DND-41 (cell line): ENCODE data around the gene OPCML.

Experiments
- CTCF ChIP-seq: IDR thresholded peaks from 2 replicates; pipeline ENCODE4 v1.5.1; 2012; ENCODE audit warnings: borderline replicate concordance, low read length, moderate library complexity, mild to moderate bottlenecking; ENCODE audit not compliant: poor library complexity, severe bottlenecking; ENCODE audit errors: extremely low read depth
- EZH2 ChIP-seq: IDR thresholded peaks from 3 replicates; pipeline ENCODE4 v1.6.1; 2012; ENCODE audit warnings: borderline replicate concordance, low read depth, mild to moderate bottlenecking, moderate library complexity, low read length, inconsistent platforms; ENCODE audit not compliant: severe bottlenecking

GRCh38 chr11:133346137-133346536 lies 186.2 kb downstream of the OPCML start:
- TF ChIP-seq CTCF (no peak), EZH2 (no peak)
